Stomach (tissue), 4 donors: ENCODE data around the gene APRT.

Experiments
- CTCF ChIP-seq, 7 experiments: fragments of 450-650 bp in 4 of 7; fragments of 200-600 bp in 3 of 7; sonication (generic) in 3 of 7; IDR thresholded peaks; one replicate each; pipeline ENCODE4 v1.5.1; 2016 to 2019; ENCODE audit warnings: antibody characterized with exemption in 7 of 7, control low read depth in 2 of 7, mild to moderate bottlenecking in 1 of 7
- POLR2AphosphoS5 ChIP-seq, 3 donors: sonication (generic); formaldehyde crosslinking; IDR thresholded peaks; one replicate each; pipeline ENCODE4 v1.6.1; 2016; ENCODE audit warnings: antibody characterized with exemption in 3 of 3

GRCh38 chr16:88770461-88771293, 41.1 kb downstream of the APRT start:
- TF ChIP-seq POLR2AphosphoS5 (IDR thresholded peaks at IDR 0.05): peak in 2 of 3 donors; percentile 46 to 70
- TF ChIP-seq CTCF (IDR thresholded peaks at IDR 0.05): no peak
